Upper lobe of left lung (tissue), 6 donors: ENCODE measurements around the gene XAB2. TPM values are rescaled to one million over a fixed set of nuclear protein-coding genes. Genes with fewer than 3 reads are reported as not detected.

ENCODE experiments used
- ATAC-seq, 2 donors: fragments of 200-7000 bp; cut with Tn5 transposase; one replicate each; pipeline ENCODE4 v1.9.1; 2022; ENCODE audit warnings: mild to moderate bottlenecking in 2 of 2, moderate library complexity in 2 of 2; ENCODE audit not compliant: low FRiP score in 2 of 2
- DNase-seq, 2 donors: peaks; one replicate each; pipeline ENCODE4 v3.0.0-alpha.2; 2019 to 2020
- H3K27ac ChIP-seq, 4 donors: fragments of 200-600 bp; sonication (generic); one replicate each; pipeline ENCODE4 v1.5.1; 2016 to 2019
- H3K27me3 ChIP-seq, 4 donors: fragments of 200-600 bp; sonication (generic); one replicate each; pipeline ENCODE4 v1.5.1; 2017 to 2019
- H3K36me3 ChIP-seq, 4 donors: fragments of 200-600 bp; sonication (generic); one replicate each; pipeline ENCODE4 v1.5.1; 2016 to 2019
- H3K4me1 ChIP-seq, 4 donors: fragments of 200-600 bp; sonication (generic); one replicate each; pipeline ENCODE4 v1.5.1; 2018 to 2019
- H3K4me3 ChIP-seq, 4 donors: fragments of 200-600 bp; sonication (generic); one replicate each; pipeline ENCODE4 v1.5.1; 2017 to 2019; ENCODE audit warnings: mild to moderate bottlenecking in 2 of 4, moderate library complexity in 1 of 4
- H3K9me3 ChIP-seq, 4 donors: fragments of 200-600 bp; sonication (generic); one replicate each; pipeline ENCODE4 v1.5.1; 2018 to 2019
- CTCF ChIP-seq, 6 experiments: fragments of 450-650 bp in 4 of 6; fragments of 200-600 bp in 2 of 6; sonication (generic) in 2 of 6; IDR thresholded peaks; one replicate each; pipeline ENCODE4 v1.5.1; 2016 to 2019; ENCODE audit warnings: antibody characterized with exemption in 6 of 6
- EP300 ChIP-seq, 4 donors: sonication (generic); formaldehyde crosslinking; IDR thresholded peaks; one replicate each; pipeline ENCODE4 v1.5.1; 2017; ENCODE audit warnings: antibody characterized with exemption in 4 of 4, control low read depth in 2 of 4
- POLR2A ChIP-seq, 4 donors: fragments of 450-650 bp; IDR thresholded peaks; one replicate each; pipeline ENCODE4 v1.5.1; 2016 to 2017; ENCODE audit warnings: antibody characterized with exemption in 4 of 4, mild to moderate bottlenecking in 2 of 4
- POLR2AphosphoS5 ChIP-seq, 2 donors: sonication (generic); formaldehyde crosslinking; IDR thresholded peaks; one replicate each; pipeline ENCODE4 v1.5.1; 2017; ENCODE audit warnings: antibody characterized with exemption in 2 of 2
- WGBS, 2 donors: methylation state at CpG; one replicate each; pipeline ENCODE4 v1.1.5; 2017 to 2018; 5-methylcytosine and 5-hydroxymethylcytosine counted together
- total RNA-seq, 6 donors: library from RNA; depleted of rRNA in 4 of 6; stranded (reverse); fragments of >200 nt in 4 of 6; gene quantifications; one replicate each; pipeline versions ENCODE4 v1.1.0 to v1.2.1, GENCODE V29; 2016 to 2021
- donor health status: DM: no; HTN: no; CAD: no; lungs with moderate emphysema.
- donor health status: DM: no; HTN: yes; CAD: no; lungs with severe emphysema.

The XAB2 gene
- total RNA-seq, 6 donors from 2014 or later, result 35.7 to 81.7 (median 51.4) TPM

GRCh38 chr19:7631577-7631976, 2.2 kb upstream of the XAB2 start:
- TF ChIP-seq CTCF (IDR thresholded peaks at IDR 0.05), result no peak
- Histone ChIP-seq H3K4me1 (peaks cover 28 to 45% (median 38%) of the 10 kb centered on the region in 4 donors), H3K27me3 (no peaks in the 10 kb centered on the region), H3K4me3 (no peak overlapping the region), H3K36me3 (peaks cover 0 to 25% (median 10%) of the 10 kb centered on the region in 4 donors), H3K9me3 (no peaks in the 10 kb centered on the region), H3K27ac (no peak overlapping the region)
- no peak for DNase-seq
- ATAC-seq, result no peak
- 92 to 93% methylated on average over 11 to 12 of the region's 12 CpGs for WGBS, 2 donors

GRCh38 chr19:7628589-7629311, 595 bp downstream of the XAB2 start:
- Histone ChIP-seq H3K4me3 (peak overlapping the region; percentile 70 to 85 (median 76)), H3K27ac (peak overlapping the region; percentile 88 to 91 (median 88)), H3K4me1 (peaks cover 28 to 40% (median 32%) of the 10 kb centered on the region in 4 donors), H3K9me3 (no peaks in the 10 kb centered on the region), H3K27me3 (no peaks in the 10 kb centered on the region), H3K36me3 (peaks cover 5 to 53% (median 34%) of the 10 kb centered on the region in 4 donors)
- DNase-seq, result no peak
- ATAC-seq, result no peak
- 4 to 6% methylated on average over 13 to 14 of the region's 15 CpGs for WGBS, 2 donors
- TF ChIP-seq POLR2AphosphoS5 (IDR thresholded peaks at IDR 0.05) (no peak), POLR2A (IDR thresholded peaks at IDR 0.05) (no peak), CTCF (IDR thresholded peaks at IDR 0.05) (no peak), EP300 (IDR thresholded peaks at IDR 0.05) (no peak)

GRCh38 chr19:7627166-7627565, 2.2 kb downstream of the XAB2 start:
- DNase-seq (no peak), ATAC-seq (no peak)
- H3K4me1 ChIP-seq, result peaks cover 28 to 40% (median 32%) of the 10 kb centered on the region in 4 donors
- TF ChIP-seq EP300 (IDR thresholded peaks at IDR 0.05), result no peak
- no peak for TF ChIP-seq POLR2AphosphoS5 (IDR thresholded peaks at IDR 0.05)
- no peak for TF ChIP-seq CTCF (IDR thresholded peaks at IDR 0.05)
- TF ChIP-seq POLR2A (IDR thresholded peaks at IDR 0.05), result no peak
- H3K27ac ChIP-seq, result no peak overlapping the region
- peaks cover 9 to 61% (median 47%) of the 10 kb centered on the region in 4 donors for H3K36me3 ChIP-seq
- H3K4me3 ChIP-seq, result no peak overlapping the region
- H3K27me3 ChIP-seq, result no peaks in the 10 kb centered on the region
- 97% methylated on average over 16 to 24 of the region's 24 CpGs for WGBS, 2 donors
- H3K9me3 ChIP-seq, result no peaks in the 10 kb centered on the region

GRCh38 chr19:7625763-7626372, 3.5 kb downstream of the XAB2 start:
- peaks cover 18 to 66% (median 59%) of the 10 kb centered on the region in 4 donors for H3K36me3 ChIP-seq
- TF ChIP-seq POLR2AphosphoS5 (IDR thresholded peaks at IDR 0.05), result no peak
- TF ChIP-seq CTCF (IDR thresholded peaks at IDR 0.05), result no peak
- TF ChIP-seq POLR2A (IDR thresholded peaks at IDR 0.05), result no peak
- no peak for TF ChIP-seq EP300 (IDR thresholded peaks at IDR 0.05)
- no peak overlapping the region for H3K27ac ChIP-seq
- no peak overlapping the region for H3K4me3 ChIP-seq
- peak in 1 of 2 donors; percentile 80 for DNase-seq
- peaks cover 24 to 34% (median 27%) of the 10 kb centered on the region in 4 donors for H3K4me1 ChIP-seq
- no peak for ATAC-seq
- 97 to 100% methylated on average over 3 to 34 of the region's 34 CpGs for WGBS, 2 donors
- H3K9me3 ChIP-seq, result no peaks in the 10 kb centered on the region
- H3K27me3 ChIP-seq, result no peaks in the 10 kb centered on the region
